Spleen (tissue), 11 donors: ENCODE data around the gene MDGA2. TPM values are rescaled to one million over a fixed set of nuclear protein-coding genes. Genes with fewer than 3 reads are reported as not detected.

Source experiments
- DNase-seq: peaks from one replicate; pipeline ENCODE4 v3.0.0-alpha.2; 2020
- H3K27ac ChIP-seq, 8 donors: fragments of 200-600 bp; sonication (generic) in 7 of 8; 1 replicate in 4 of 8; 2 replicates in 4 of 8; pipeline versions ENCODE4 v1.5.0 to v1.8.0; 2016 to 2021; ENCODE audit warnings: inconsistent platforms in 4 of 8, mild to moderate bottlenecking in 4 of 8, moderate library complexity in 1 of 8
- H3K27me3 ChIP-seq, 7 donors: fragments of 200-600 bp; sonication (generic) in 6 of 7; replicated peaks in 1 of 7; 1 replicate in 4 of 7; 2 replicates in 3 of 7; pipeline versions ENCODE4 v1.5.0 to v1.8.0; 2016 to 2021; ENCODE audit warnings: inconsistent platforms in 3 of 7, mild to moderate bottlenecking in 1 of 7
- H3K36me3 ChIP-seq, 6 donors: fragments of 200-600 bp; sonication (generic) in 5 of 6; 1 replicate in 4 of 6; 2 replicates in 2 of 6; pipeline versions ENCODE4 v1.5.0 to v1.8.0; 2016 to 2021; ENCODE audit warnings: inconsistent platforms in 2 of 6
- H3K4me1 ChIP-seq, 6 donors: fragments of 200-600 bp; sonication (generic) in 5 of 6; 1 replicate in 3 of 6; 2 replicates in 3 of 6; pipeline versions ENCODE4 v1.5.0 to v1.8.0; 2016 to 2021; ENCODE audit warnings: inconsistent platforms in 3 of 6
- H3K4me3 ChIP-seq, 8 donors: fragments of 200-600 bp; sonication (generic) in 7 of 8; 1 replicate in 4 of 8; 2 replicates in 4 of 8; pipeline versions ENCODE4 v1.5.0 to v1.8.0; 2016 to 2021; ENCODE audit warnings: inconsistent platforms in 4 of 8, mild to moderate bottlenecking in 4 of 8, moderate library complexity in 2 of 8
- H3K9me3 ChIP-seq, 8 donors: fragments of 200-600 bp; sonication (generic) in 7 of 8; 1 replicate in 4 of 8; 2 replicates in 4 of 8; pipeline versions ENCODE4 v1.5.0 to v1.8.0; 2016 to 2021; ENCODE audit warnings: inconsistent platforms in 4 of 8
- CTCF ChIP-seq, 11 experiments: fragments of 200-600 bp in 7 of 11; fragments of 450-650 bp in 4 of 11; sonication (generic) in 4 of 11; IDR thresholded peaks in 8 of 11; conservative IDR thresholded peaks in 3 of 11; 1 replicate in 7 of 11; 2 replicates in 4 of 11; pipeline versions ENCODE4 v1.4.0 to v1.8.0; 2016 to 2021; ENCODE audit warnings: antibody characterized with exemption in 11 of 11, inconsistent platforms in 4 of 11, mild to moderate bottlenecking in 1 of 11
- POLR2A ChIP-seq, 3 donors: fragments of 450-650 bp; IDR thresholded peaks; one replicate each; pipeline ENCODE4 v1.5.1; 2017; ENCODE audit warnings: antibody characterized with exemption in 3 of 3, mild to moderate bottlenecking in 1 of 3
- POLR2AphosphoS5 ChIP-seq, 3 donors: sonication (generic); formaldehyde crosslinking; IDR thresholded peaks; one replicate each; pipeline ENCODE4 v1.5.1; 2017; ENCODE audit warnings: antibody characterized with exemption in 3 of 3
- WGBS, 5 donors: extraction: QIAGEN DNeasy Blood & Tissue Kit in 3 of 5; methylation state at CpG; one replicate each; pipeline versions ENCODE4 v1.1.5 to v1.1.7; 2013 to 2018; 5-methylcytosine and 5-hydroxymethylcytosine counted together
- intact Hi-C: fragments of 100-400 bp; cut with DNase I; formaldehyde crosslinking; loops from one replicate; pipeline ENCODE4 v1.15.0; 2023; ENCODE audit warnings: low total_unique reads
- polyA plus RNA-seq, 3 donors: library from polyadenylated mRNA; stranded (reverse); fragments of 200-250 nt; gene quantifications; one replicate each; pipeline ENCODE4 v1.2.1, GENCODE V29; 2013
- small RNA-seq, 4 donors: library from RNA; depleted of rRNA; stranded (forward); fragments of <200 nt; gene quantifications; one replicate each; pipeline ENCODE3, GENCODE V24; 2016
- total RNA-seq, 7 donors: library from RNA; depleted of rRNA in 3 of 7; stranded (reverse); fragments of >200 nt in 3 of 7; fragmentation: NEBNext Ultra II Directional in 4 of 7; extraction: Animal tissue kit (Norgen Biotek cat#: 25700) in 4 of 7; gene quantifications; one replicate each; pipeline versions ENCODE4 v1.1.0 to v1.2.1, GENCODE V29; 2016 to 2021
- donor health status: healthy with polysubstance abuse.
- donor health status: DM: no; HTN: no; CAD: no; lungs with moderate emphysema.
- donor health status: DM: no; HTN: no; CAD: no.
- donor health status: Bipolar disorder and iron deficiency.
- donor health status: healthy.
- donor health status: DM: no; HTN: no; CAD: no.
- donor health status: DM: yes; HTN: yes; CAD: no.

Gene MDGA2
- total and polyA plus RNA-seq, 10 donors: 0.06 to 0.26 (median 0.07) TPM; not detected in 7

- intact Hi-C loops: no loop called here
- TF ChIP-seq POLR2AphosphoS5 (IDR thresholded peaks at IDR 0.05) (no peak), POLR2A (IDR thresholded peaks at IDR 0.05) (no peak), CTCF (IDR thresholded peaks at IDR 0.05 in 8 of 11, conservative IDR thresholded peaks at IDR 0.05 in 3 of 11) (no peak)
- H3K36me3 ChIP-seq: no peaks in the 10 kb centered on the region
- peaks cover 0 to 18% (median 5%) of the 10 kb centered on the region in 8 donors for H3K9me3 ChIP-seq
- no peak for DNase-seq
- H3K27ac ChIP-seq: no peak overlapping the region
- no peaks in the 10 kb centered on the region for H3K4me1 ChIP-seq
- 85 to 94% (median 88%) methylated on average over 1 of the region's 1 CpG for WGBS, 5 donors
- no peaks in the 10 kb centered on the region for H3K27me3 ChIP-seq
- no peak overlapping the region for H3K4me3 ChIP-seq
These were observed 857.3 kb downstream of the MDGA2 start for GRCh38 chr14:46818147-46818546.

- peaks cover 0 to 32% (median 11%) of the 10 kb centered on the region in 8 donors for H3K9me3 ChIP-seq
- intact Hi-C loops: no loop called here
- H3K36me3 ChIP-seq: no peaks in the 10 kb centered on the region
- no peak for TF ChIP-seq POLR2A (IDR thresholded peaks at IDR 0.05)
- TF ChIP-seq CTCF (IDR thresholded peaks at IDR 0.05 in 8 of 11, conservative IDR thresholded peaks at IDR 0.05 in 3 of 11): no peak
- TF ChIP-seq POLR2AphosphoS5 (IDR thresholded peaks at IDR 0.05): no peak
- H3K4me3 ChIP-seq: no peak overlapping the region
- H3K4me1 ChIP-seq: no peaks in the 10 kb centered on the region
- no peak overlapping the region for H3K27ac ChIP-seq
- H3K27me3 ChIP-seq: no peaks in the 10 kb centered on the region
- DNase-seq: no peak
These were observed 882.3 kb downstream of the MDGA2 start for GRCh38 chr14:46793144-46793543.

Small RNA genes lying within 50 kb of the gene (small RNA-seq; reads per million reads assigned to genes)
- 0 reads per million in 4 donors for gene RF00402
